GM12873 (cell line): ENCODE results near the gene SHROOM3.
A peak's percentile ranks its signal among the peaks of the same experiment; 100 is the strongest.

Source experiments
- CTCF ChIP-seq: IDR thresholded peaks from 2 replicates; pipeline ENCODE4 v1.5.1; 2012; ENCODE audit warnings: low read depth, mild to moderate bottlenecking, moderate library complexity, low read length, control low read depth; ENCODE audit not compliant: insufficient read depth; ENCODE audit errors: missing control alignments

Gene SHROOM3

GRCh38 chr4:76773766-76774165 is 338.7 kb downstream of the SHROOM3 start:
- TF ChIP-seq CTCF = no peak

GRCh38 chr4:76779740-76780459 is 344.9 kb downstream of the SHROOM3 start:
- TF ChIP-seq CTCF = no peak

- no peak for TF ChIP-seq CTCF
Measured at GRCh38 chr4:76780781-76781697, 346.0 kb downstream of the SHROOM3 start.

GRCh38 chr4:76781698-76782595 is 346.9 kb downstream of the SHROOM3 start:
- TF ChIP-seq CTCF = no peak

- no peak for TF ChIP-seq CTCF
Measured at GRCh38 chr4:76782837-76783236, 347.8 kb downstream of the SHROOM3 start.

- no peak for TF ChIP-seq CTCF
Measured at GRCh38 chr4:76783836-76784235, 348.8 kb downstream of the SHROOM3 start.

- TF ChIP-seq CTCF = peak; percentile 44
Measured at GRCh38 chr4:76784237-76784636, 349.2 kb downstream of the SHROOM3 start.
